AG20443 (cell line): ENCODE data around the gene NAP1L4.
"Not testable (repeated sequence)": the region's sequence is repeated elsewhere in the genome, so short reads cannot be mapped to it uniquely, and the experiment has no call there.

ENCODE experiments used
- DNase-seq: peaks from one replicate; pipeline ENCODE4 v3.0.0; 2012; ENCODE audit warnings: low spot score, mixed read lengths

The NAP1L4 gene

DNA sequence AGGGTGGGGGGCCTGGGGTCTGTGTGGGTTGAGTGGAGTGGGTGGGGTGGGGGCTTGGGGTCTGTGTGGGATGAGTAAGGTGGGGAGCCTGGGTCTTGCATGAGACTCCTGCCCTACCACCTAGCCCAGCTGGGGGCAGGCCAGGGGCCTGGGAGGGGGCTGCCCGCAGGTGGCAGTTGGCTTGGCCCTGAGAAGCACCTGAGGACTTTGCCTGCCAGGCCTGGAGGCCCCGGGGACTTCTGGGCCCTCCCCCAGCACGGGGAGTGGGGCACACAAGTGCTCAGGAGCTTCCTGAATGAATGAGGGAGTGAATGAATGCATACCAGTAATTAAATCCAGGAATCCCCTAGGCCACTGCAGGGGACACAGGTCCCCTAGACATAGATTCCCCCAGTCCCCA is 69.5 kb downstream of the NAP1L4 start:
- no peak for DNase-seq

DNA sequence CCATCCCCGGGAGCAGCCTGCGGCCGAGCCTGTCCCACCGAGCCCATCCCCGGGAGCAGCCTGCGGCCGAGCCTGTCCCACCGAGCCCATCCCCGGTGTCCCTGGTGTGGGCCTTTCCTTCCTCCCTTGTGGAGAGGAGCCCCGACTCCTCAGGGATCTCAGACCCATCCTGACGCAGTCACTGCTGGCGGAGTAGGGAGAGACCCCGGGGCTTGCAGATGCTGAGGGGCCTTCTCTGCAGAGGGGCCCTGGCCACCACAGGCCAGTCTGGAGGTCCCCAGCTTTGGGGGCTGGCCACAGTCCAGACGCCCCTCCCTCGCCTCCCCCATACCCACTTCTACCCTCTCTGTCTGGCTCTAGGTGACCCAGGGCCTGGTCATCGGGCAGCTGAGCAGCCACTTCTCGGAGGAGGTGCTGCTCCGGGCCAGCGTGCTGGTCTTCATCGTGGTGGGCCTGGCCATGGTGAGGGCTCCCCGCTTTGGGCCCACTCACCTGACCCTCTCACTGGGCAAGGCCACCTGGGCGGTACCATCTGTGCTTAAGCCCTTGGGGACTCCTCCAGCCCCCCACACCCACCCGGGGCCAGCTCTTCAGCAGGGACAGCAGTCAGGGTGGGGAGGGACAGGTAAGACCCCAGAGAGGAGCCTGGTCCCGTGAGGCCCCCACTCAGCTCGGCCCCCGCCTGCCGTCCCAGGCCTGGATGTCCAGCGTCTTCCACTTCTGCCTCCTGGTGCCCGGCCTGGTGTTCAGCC is 70.2 kb downstream of the NAP1L4 start:
- DNase-seq, result no peak

DNA sequence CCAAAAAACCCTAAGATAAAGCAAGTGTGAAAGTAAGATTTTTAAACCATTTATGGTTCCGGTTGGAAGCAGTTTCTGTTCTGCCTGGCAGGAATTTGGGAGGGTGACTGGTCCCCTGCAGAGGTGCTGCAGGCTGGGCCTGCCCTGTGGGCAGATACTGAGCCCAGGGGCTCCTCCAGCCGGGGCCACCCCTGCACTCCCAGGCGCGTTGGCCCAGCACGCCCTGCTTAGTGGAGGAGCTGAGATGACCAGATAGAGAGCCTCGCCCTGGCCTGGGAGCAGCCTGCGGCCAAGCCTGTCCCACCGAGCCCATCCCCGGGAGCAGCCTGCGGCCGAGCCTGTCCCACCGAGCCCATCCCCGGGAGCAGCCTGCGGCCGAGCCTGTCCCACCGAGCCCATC is 70.9 kb downstream of the NAP1L4 start:
- DNase-seq, result no peak

DNA sequence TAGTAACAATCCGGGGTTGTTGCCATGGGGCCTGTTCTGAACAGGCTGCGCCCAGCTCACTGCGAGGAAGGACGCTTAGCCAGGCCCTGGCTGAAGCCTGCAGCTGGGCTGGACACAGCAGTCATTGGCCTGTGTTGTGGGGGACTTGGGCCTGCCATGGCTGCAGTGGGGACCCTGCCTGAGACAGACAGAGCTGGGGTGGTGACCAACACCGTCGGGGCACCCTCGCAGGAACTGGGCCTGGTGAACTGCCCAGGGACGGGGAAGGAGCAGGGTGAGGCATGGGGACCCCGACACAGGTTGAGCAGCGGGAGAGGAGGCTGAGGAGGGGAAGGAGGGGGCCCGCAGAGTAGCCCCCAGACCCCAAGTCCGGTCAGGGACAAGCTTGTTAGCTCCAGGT is 71.8 kb downstream of the NAP1L4 start:
- no peak for DNase-seq

DNA sequence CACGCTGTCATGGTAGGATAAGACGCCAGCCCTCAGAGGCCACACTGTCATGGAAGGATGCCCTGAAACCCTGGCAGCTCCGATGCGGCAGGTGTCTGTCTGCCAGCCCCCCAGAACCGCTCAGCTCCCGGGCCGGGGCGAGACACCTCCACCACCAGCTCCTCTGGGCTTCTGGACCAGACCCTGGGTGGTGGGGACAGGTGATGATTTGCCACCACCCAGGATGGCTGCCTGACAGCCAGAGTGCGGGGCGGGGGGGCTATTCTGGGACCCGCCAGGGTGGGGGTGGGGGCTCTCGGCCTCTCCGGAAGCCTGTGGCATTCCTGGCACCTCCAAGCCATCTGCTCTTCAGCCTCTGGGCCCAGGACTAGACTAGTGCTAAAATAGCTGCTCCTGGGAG is 72.3 kb downstream of the NAP1L4 start:
- no peak for DNase-seq

DNA sequence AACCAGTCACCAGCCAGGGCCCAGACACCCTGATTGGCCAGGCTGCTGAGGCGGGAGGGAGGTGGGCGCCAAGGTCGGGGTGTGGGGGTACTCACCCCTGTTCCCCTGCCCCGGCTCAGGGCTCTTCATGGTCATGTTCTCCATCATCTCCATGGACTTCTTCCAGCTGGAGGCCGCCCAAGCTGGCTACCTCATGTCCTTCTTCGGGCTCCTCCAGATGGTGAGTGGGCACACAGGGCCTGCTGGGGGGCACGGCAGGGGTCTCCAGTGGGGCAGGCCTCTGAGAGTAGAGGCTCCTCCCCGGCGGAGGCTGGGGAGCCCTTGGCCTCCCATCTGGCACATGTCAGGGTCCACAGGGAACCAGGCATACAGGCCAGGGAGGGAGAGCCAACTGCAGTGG is 72.9 kb downstream of the NAP1L4 start:
- no peak for DNase-seq

DNA sequence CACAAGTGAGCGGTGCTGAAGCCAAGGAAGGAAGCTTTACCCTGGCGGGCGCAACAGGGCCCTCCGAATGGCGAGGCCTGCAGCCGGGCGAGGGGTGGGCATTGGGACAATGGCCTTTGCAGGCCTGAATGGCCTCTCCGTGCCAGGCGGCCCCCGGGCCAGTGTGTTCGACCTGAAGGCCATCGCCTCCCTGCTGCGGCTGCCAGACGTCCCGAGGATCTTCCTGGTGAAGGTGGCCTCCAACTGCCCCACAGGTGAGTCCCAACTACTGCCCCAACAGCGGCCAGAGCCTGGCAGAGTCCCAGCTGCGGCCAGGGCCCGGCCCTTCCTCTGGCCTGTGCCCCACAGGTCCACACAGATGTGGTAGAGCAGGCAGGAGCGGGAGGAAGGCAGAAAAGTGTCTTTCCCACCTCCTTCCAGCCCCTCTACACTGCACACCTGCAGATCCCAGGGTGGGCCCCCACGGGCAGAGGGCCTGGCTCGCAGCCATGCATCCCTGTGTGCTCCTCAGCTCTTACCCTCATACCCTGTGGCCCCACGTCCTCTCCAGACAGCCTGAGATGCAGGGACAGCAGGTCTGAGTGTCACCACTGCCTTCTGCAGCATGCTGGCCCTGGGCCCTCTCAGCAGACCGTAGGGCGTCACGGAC is 74.2 kb downstream of the NAP1L4 start:
- DNase-seq, result no peak

DNA sequence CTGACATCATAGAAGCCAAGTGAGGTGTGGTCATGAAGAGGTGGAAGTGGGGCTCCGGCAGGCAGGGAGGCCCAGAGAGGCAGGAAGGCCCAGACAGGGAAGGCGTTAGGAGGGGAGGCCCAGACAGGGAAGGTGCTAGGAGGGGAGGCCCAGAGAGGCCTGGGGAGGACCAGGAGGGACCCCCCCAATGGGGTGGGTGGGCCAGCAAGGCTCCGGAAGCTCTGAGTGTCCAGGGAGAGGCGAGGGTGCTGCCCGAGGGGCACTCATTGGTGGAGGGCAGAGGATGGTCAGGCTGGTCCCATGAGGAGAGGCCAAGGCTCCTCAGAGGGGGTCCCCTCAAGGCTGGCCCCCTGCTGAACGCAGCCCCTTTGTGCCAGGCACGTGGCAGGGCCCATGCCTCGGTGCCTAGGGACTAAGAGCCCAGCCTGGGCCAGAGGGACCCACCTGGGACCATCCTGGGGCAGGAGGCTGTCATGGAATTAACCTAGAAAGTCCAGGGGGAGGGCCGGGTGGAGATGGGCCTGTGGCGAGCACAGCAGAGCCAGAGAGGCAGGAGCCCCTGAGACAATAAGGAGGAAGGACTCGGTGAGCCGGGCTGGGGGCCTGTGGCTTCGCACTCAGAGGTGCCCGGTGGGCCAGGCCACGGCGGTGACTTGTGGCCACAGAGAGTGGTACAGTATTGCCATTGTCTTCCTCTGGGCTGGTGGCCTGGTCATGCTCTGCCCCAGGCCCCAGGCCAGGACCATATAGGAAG is 75.1 kb downstream of the NAP1L4 start:
- no peak for DNase-seq

DNA sequence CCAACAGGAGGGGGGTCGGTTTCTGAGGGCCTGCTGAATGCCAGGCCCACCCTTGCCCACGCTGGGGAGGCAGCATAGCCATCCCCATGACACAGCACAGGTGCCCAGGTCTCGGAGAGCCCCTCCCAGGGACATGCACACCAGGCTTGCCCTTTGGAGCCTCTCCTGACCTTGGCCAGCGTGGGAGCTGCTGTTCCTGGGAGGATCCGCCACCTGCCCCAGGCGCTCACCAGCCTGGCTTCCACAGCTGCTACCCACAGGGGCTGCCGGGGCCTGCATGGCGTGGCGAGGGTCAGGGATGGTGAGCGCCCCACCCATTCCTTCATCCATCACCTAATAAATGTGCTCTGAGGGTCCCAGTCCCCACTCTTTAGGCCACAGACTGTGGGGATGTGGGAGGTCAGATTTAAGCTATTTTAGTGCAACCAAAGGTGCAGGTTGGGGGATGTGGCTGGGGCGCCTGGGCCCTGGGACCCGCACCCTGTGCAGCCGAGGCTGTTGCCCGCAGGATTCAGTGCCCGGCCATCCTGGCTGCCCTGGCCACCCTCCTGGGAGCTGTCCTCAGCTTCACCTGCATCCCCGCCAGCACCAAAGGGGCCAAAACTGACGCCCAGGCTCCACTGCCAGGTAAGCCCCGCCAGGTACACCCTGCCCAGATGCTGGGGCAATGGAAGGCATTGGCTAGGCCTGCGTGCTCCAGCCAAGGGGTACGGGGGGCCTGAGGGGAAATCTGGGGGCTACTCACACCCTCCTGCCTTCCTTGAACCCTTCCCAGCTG is 75.8 kb downstream of the NAP1L4 start:
- no peak for DNase-seq

DNA sequence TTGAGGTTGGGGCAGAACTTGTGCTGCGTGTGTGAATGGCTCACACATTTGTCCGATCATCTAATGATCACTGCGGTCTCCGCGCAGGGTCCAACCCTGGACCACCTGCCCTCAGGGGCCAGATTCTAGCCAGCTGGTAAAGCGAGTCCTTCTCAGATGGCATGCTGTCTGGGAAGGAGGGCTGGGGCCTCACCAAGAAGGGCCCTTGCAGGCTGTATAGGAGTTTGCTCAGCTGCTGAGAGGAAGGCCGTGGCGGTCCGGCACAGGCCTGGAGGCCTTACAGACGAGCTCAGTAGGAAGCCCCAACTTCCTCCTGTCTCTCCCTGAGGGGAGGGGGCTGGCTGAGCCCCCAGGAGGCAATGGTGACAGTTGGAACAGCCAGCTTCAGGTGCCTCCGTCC is 76.7 kb downstream of the NAP1L4 start:
- no peak for DNase-seq

DNA sequence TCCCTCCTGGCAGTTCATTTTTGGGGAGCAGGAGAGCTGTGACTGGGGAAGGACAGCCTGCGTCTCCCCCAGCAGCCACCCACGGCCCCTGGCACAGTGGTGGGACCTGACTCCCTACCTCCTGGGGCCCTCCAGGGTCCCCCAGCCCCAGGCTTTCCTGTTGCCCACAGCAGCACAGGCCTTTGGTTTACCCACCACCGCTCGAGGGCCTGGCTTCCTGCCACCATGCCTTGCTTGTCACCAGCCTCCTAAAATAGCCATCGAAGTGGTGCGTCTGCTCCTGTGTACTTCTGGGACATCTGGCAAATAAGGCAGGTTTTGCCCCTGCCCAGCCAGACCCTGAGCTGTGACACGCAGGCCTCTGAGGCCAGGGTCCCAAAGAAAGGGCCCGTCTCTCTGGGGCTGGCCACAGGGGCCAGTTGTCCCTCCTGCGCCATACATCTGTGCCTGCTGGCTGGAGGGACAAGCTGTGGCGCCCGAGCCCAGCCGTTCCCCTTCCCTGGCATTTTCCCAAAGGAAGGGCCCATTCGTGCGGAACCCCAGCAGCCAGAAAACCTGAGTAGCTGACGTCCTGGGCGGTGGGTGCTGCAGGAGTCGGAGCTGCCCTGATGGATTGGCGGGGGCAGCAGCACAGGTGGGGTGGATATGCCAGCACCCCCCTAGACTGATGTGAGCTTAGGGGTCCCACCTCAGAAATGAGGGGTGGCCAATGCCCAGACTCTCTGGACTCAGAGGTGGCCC is 77.5 kb downstream of the NAP1L4 start:
- no peak for DNase-seq

DNA sequence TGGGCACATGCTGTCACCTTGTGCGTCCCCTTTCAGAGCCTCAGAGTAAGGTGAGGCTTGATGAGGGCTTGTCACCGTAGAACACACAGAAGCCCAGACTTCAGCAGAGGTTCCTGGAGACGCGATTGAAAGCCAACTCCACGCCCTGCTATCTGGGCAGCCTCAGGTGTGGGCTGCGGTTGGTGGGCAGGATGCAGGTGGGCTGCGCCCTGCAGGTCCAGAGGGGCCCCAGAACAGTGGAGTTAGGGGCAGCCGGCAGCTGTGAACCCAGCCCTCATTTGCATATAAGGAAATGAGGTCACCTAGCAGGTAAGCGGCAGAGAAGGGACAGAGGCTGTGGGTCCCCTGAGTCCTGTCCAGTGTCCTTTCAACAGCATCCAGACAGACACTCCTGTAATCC is 78.4 kb downstream of the NAP1L4 start:
- DNase-seq, result no peak

DNA sequence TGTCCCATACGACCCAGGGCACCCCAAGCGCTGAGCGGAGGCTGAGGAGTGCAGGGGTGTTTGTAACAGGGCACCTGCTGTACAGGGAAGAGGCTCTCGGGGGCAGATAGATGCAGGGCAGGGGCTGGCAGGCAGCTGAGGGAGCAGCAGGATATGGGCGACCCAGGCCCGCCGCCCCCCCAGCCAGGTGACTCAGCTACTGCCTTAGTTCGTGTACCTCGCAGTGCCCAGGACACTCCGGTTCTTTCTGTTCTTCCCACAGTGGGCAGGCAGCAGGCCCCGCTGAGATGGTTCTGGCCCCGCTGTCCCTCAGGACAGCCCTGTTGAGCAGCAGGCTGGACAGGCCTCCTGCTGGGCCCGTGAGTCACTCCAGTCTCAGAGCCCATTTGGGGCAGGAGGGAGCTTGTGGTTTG is 79.1 kb downstream of the NAP1L4 start:
- DNase-seq, result peak; percentile 73

DNA sequence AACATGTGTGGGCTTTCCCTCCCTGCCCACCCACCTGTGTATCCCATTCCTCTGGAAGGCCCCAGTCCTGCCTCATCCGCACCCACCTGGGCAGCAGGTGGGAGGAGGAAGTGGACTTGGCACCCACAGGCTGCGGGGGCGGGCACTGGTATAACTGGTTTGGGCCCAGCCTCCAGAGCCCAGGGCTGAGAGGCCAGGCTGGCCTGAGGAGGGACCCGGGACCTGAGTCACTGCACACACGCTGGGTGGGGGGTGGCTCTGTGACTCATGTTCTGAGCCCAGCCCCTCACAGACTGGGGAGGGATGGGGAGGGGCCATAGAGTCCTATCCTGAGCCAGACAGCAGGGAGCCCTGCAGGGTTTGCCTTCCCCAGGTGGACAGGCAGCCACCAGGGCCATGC is 79.6 kb downstream of the NAP1L4 start:
- DNase-seq, result peak; percentile 88

DNA sequence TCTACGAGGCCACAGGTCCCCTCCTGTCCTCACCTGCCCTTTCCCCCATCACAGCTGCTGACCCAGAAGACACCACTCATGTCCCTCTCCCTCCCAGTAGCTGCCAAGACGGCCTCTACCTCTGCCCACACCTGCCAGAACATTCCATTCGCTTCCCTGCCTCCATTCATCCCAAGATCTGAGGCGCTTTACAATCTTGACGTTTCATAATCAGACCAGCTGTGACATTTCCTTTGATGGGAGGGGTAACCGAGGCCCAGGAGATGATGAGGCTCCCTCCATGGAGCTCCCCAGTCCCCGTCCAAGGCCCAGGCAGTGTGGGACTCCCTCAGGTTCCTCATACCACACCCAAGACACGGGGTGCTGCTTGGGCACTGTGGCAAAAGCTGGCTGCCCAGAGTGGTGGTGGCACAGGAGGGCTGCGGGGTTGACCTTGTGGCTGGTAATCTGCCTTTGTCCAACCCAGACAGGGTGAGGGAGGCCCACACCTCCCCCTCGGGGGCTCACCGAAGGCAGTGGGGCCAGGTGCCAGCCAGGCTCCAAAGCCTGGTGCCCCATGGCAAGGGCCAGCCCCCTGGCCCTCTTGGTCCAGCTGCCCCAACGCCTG is 80.2 kb downstream of the NAP1L4 start:
- DNase-seq, result no peak

DNA sequence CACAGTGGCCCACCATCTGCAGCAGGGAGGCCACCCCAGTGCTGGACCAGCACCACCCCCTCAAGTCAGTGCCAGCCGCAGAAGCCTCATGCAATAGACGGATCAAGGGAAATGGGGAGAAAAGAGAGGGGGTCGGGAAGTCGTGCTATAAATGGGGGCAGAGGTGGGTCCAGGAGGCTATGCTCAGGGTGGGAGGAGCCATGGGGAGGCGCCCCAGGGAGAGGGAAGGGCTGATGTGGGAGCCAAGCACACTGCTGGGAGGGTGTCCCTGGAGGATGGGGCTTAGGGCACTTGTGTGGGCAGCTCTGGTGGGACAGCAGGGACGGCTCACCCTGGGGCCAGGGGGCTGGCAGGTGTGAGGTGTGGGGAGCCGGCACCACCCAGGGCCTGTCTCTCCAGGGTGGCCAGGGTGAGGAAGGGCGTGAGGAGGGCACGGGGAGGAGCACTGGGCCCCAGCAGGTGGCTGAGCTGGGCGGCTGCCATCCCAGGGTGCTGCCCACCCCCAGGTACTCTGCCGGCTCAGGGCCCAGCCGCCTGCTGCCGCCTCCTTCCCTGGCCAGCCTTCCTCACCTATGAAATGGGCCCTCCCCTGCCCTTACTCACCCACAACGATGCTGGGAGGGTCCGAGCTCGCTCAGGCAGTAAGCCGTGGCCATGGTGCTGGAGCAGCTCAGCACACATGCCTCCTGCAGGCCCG is 80.9 kb downstream of the NAP1L4 start:
- DNase-seq, result no peak

DNA sequence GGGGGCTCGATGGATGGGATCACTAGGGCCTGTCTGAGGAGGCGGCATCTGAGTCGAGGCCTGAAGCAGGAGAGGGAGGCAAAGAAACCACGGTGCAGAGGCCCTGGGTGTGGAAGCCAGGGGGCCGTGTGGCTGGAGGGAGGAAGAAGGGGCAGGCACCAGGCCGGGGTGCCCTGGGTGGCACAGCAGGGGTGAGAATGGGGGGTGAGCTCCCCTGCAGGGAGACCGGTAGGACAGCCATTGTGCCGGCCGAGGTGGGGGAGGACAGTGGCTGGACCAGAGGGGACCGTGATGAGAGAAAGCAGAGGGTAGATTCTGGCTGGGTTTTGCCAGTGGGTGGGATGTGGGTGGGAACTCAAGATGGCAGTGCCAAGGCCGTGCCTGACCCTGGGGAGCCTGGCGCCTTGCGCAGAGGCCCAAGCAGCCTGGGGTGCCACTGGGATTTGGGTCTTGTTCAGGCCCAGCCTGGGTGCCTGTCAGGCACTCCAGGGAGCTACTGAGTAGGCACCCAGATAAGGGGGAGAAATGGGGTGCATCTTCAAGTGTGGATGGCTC is 81.7 kb downstream of the NAP1L4 start:
- DNase-seq, result no peak

DNA sequence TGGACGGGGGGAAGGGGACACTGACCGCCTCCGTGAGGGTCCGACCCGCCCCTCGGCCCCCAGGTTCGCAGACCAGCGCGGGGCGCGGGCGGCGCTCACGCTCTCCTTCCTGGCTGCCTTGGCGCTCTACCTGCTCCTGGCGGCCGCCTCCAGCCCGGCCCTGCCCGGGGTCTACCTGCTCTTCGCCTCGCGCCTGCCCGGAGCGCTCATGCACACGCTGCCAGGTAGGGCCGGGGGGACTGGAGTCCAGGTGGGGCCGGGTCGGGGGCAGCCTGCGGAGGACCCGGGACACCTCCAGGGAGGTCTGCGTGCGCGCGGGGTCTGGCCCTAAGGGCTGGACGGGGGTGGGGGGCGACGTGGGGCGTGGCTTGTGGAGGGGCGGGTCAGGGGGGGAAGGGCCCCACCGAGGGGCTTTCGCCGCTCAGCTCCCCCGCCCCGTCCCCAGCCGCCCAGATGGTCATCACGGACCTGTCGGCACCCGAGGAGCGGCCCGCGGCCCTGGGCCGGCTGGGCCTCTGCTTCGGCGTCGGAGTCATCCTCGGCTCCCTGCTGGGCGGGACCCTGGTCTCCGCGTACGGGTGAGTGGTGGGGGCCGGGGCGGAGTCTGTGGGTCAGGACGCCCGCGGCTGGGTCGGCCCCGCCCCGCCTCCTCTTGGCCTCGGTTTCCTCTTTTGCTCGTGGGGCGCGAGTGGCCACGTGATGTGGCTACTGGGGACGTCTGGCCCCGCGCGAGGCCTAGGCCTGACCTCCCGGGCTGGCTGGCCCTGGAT is 82.8 kb downstream of the NAP1L4 start:
- DNase-seq, result peak; percentile 39

DNA sequence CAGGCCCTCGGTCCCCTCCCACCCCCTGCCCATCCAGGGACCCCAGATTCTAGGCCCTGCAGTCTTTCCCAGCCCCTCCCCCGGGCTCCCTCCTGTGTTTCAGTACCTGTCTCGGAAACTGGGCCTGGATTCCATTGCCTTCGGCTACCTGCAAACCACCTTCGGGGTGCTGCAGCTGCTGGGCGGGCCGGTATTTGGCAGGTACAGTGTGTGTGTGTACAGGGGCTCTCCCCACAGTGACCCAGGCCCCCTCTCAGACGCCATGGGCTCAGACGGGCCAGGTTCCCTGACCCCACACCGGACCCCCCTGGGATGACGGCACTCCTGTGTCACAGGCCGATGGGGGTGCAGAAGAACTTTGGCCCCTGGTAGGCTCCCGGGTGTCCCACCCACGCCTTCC is 84.0 kb downstream of the NAP1L4 start:
- DNase-seq, result no peak

DNA sequence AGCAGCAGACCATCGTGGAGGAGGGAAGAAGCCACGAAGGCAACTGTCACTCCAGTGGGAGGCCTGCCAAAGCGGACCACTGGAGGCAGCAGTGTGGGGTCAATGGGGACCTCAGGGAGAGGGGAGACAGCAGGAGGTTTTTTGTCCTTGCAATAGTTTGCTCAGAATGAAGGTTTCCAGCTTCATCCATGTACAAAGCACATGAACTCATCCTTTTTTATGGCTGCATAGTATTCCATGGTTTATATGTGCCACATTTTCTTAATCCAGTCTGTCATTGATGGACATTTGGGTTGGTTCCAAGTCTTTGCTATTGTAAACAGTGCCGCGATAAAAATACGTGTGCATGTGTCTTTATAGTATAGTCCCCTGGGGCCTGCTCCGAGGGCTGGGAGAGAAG is 86.8 kb downstream of the NAP1L4 start:
- not testable (repeated sequence) for DNase-seq
